Measurements from ENCODE around the gene PGA3.
"Not testable (repeated sequence)": the region's sequence is repeated elsewhere in the genome, so short reads cannot be mapped to it uniquely, and the experiment has no call there.

Gene PGA3

GRCh38 chr11:61231585-61231984 is 28.3 kb downstream of the PGA3 start:
- not testable (repeated sequence) for H3K9me3 ChIP-seq (ENCODE audit: control insufficient read depth, insufficient read depth, low read length); H3K4me1 ChIP-seq (ENCODE audit: control insufficient read depth, insufficient read depth, low read length); H3K36me3 ChIP-seq (ENCODE audit: control insufficient read depth, insufficient read depth, low read length); H3K9ac ChIP-seq (ENCODE audit: low read depth, low read length); H3K4me3 ChIP-seq (ENCODE audit: low read depth, low read length); H3K27ac ChIP-seq (ENCODE audit: low read depth, low read length); H3K27me3 ChIP-seq (ENCODE audit: control insufficient read depth, insufficient read depth, low read length)

- not testable (repeated sequence) for H3K4me3 ChIP-seq (ENCODE audit: low read depth, low read length); H3K27me3 ChIP-seq (ENCODE audit: control insufficient read depth, insufficient read depth, low read length); H3K27ac ChIP-seq (ENCODE audit: low read depth, low read length); H3K9ac ChIP-seq (ENCODE audit: low read depth, low read length); H3K4me1 ChIP-seq (ENCODE audit: control insufficient read depth, insufficient read depth, low read length); H3K36me3 ChIP-seq (ENCODE audit: control insufficient read depth, insufficient read depth, low read length); H3K9me3 ChIP-seq (ENCODE audit: control insufficient read depth, insufficient read depth, low read length)
These were observed 29.3 kb downstream of the PGA3 start for GRCh38 chr11:61232548-61233145.

- H3K4me1 ChIP-seq (ENCODE audit: control insufficient read depth, insufficient read depth, low read length); H3K36me3 ChIP-seq (ENCODE audit: control insufficient read depth, insufficient read depth, low read length); H3K9me3 ChIP-seq (ENCODE audit: control insufficient read depth, insufficient read depth, low read length); H3K27me3 ChIP-seq (ENCODE audit: control insufficient read depth, insufficient read depth, low read length); H3K9ac ChIP-seq (ENCODE audit: low read depth, low read length); H3K27ac ChIP-seq (ENCODE audit: low read depth, low read length); H3K4me3 ChIP-seq (ENCODE audit: low read depth, low read length): not testable (repeated sequence)
These were observed 33.8 kb downstream of the PGA3 start for GRCh38 chr11:61237130-61237529.

- not testable (repeated sequence) for H3K27me3 ChIP-seq (ENCODE audit: control insufficient read depth, insufficient read depth, low read length); H3K4me3 ChIP-seq (ENCODE audit: low read depth, low read length); H3K4me1 ChIP-seq (ENCODE audit: control insufficient read depth, insufficient read depth, low read length); H3K9me3 ChIP-seq (ENCODE audit: control insufficient read depth, insufficient read depth, low read length); H3K27ac ChIP-seq (ENCODE audit: low read depth, low read length); H3K36me3 ChIP-seq (ENCODE audit: control insufficient read depth, insufficient read depth, low read length); H3K9ac ChIP-seq (ENCODE audit: low read depth, low read length)
These were observed 37.0 kb downstream of the PGA3 start for GRCh38 chr11:61240288-61240687.

- H3K9me3 ChIP-seq (ENCODE audit: control insufficient read depth, insufficient read depth, low read length); H3K27ac ChIP-seq (ENCODE audit: low read depth, low read length); H3K4me1 ChIP-seq (ENCODE audit: control insufficient read depth, insufficient read depth, low read length); H3K4me3 ChIP-seq (ENCODE audit: low read depth, low read length); H3K27me3 ChIP-seq (ENCODE audit: control insufficient read depth, insufficient read depth, low read length); H3K9ac ChIP-seq (ENCODE audit: low read depth, low read length); H3K36me3 ChIP-seq (ENCODE audit: control insufficient read depth, insufficient read depth, low read length): not testable (repeated sequence)
These were observed 37.6 kb downstream of the PGA3 start, which contains the start of gene PGA5 for GRCh38 chr11:61240875-61241274. TSS of gene PGA5 (plus strand) at chr11:61241175. CDS start at chr11:61241227, 52 bp downstream.

- H3K27me3 ChIP-seq (ENCODE audit: control insufficient read depth, insufficient read depth, low read length); H3K36me3 ChIP-seq (ENCODE audit: control insufficient read depth, insufficient read depth, low read length); H3K9me3 ChIP-seq (ENCODE audit: control insufficient read depth, insufficient read depth, low read length); H3K4me1 ChIP-seq (ENCODE audit: control insufficient read depth, insufficient read depth, low read length); H3K4me3 ChIP-seq (ENCODE audit: low read depth, low read length); H3K9ac ChIP-seq (ENCODE audit: low read depth, low read length); H3K27ac ChIP-seq (ENCODE audit: low read depth, low read length): not testable (repeated sequence)
These were observed 38.2 kb downstream of the PGA3 start for GRCh38 chr11:61241526-61241925.

- H3K27ac ChIP-seq (ENCODE audit: low read depth, low read length) = not testable (repeated sequence)
These were observed 42.1 kb downstream of the PGA3 start for GRCh38 chr11:61245284-61245964.

GRCh38 chr11:61248071-61248470 is 44.8 kb downstream of the PGA3 start:
- H3K9ac ChIP-seq (ENCODE audit: low read depth, low read length); H3K4me1 ChIP-seq (ENCODE audit: control insufficient read depth, insufficient read depth, low read length); H3K4me3 ChIP-seq (ENCODE audit: low read depth, low read length); H3K27me3 ChIP-seq (ENCODE audit: control insufficient read depth, insufficient read depth, low read length); H3K27ac ChIP-seq (ENCODE audit: low read depth, low read length); H3K9me3 ChIP-seq (ENCODE audit: control insufficient read depth, insufficient read depth, low read length); H3K36me3 ChIP-seq (ENCODE audit: control insufficient read depth, insufficient read depth, low read length): not testable (repeated sequence)

More at GRCh38 chr11:61245284-61245964, 42.1 kb downstream of the PGA3 start:
- H3K9ac ChIP-seq (ENCODE audit: low read depth, low read length); H3K9me3 ChIP-seq (ENCODE audit: control insufficient read depth, insufficient read depth, low read length); H3K27me3 ChIP-seq (ENCODE audit: control insufficient read depth, insufficient read depth, low read length); H3K36me3 ChIP-seq (ENCODE audit: control insufficient read depth, insufficient read depth, low read length); H3K4me1 ChIP-seq (ENCODE audit: control insufficient read depth, insufficient read depth, low read length); H3K4me3 ChIP-seq (ENCODE audit: low read depth, low read length): not testable (repeated sequence)

GRCh38 chr11:61249201-61249600 is 45.9 kb downstream of the PGA3 start:
- not testable (repeated sequence) for H3K27me3 ChIP-seq (ENCODE audit: control insufficient read depth, insufficient read depth, low read length); H3K9me3 ChIP-seq (ENCODE audit: control insufficient read depth, insufficient read depth, low read length); H3K4me1 ChIP-seq (ENCODE audit: control insufficient read depth, insufficient read depth, low read length); H3K4me3 ChIP-seq (ENCODE audit: low read depth, low read length); H3K9ac ChIP-seq (ENCODE audit: low read depth, low read length); H3K27ac ChIP-seq (ENCODE audit: low read depth, low read length); H3K36me3 ChIP-seq (ENCODE audit: control insufficient read depth, insufficient read depth, low read length)

- H3K27me3 ChIP-seq (ENCODE audit: control insufficient read depth, insufficient read depth, low read length); H3K27ac ChIP-seq (ENCODE audit: low read depth, low read length); H3K4me3 ChIP-seq (ENCODE audit: low read depth, low read length); H3K9ac ChIP-seq (ENCODE audit: low read depth, low read length); H3K36me3 ChIP-seq (ENCODE audit: control insufficient read depth, insufficient read depth, low read length); H3K4me1 ChIP-seq (ENCODE audit: control insufficient read depth, insufficient read depth, low read length); H3K9me3 ChIP-seq (ENCODE audit: control insufficient read depth, insufficient read depth, low read length): not testable (repeated sequence)
These were observed 47.8 kb downstream of the PGA3 start for GRCh38 chr11:61250796-61251765.

GRCh38 chr11:61252332-61252731 is 49.0 kb downstream of the PGA3 start:
- H3K27me3 ChIP-seq (ENCODE audit: control insufficient read depth, insufficient read depth, low read length); H3K36me3 ChIP-seq (ENCODE audit: control insufficient read depth, insufficient read depth, low read length); H3K9me3 ChIP-seq (ENCODE audit: control insufficient read depth, insufficient read depth, low read length); H3K4me3 ChIP-seq (ENCODE audit: low read depth, low read length); H3K4me1 ChIP-seq (ENCODE audit: control insufficient read depth, insufficient read depth, low read length); H3K9ac ChIP-seq (ENCODE audit: low read depth, low read length); H3K27ac ChIP-seq (ENCODE audit: low read depth, low read length): not testable (repeated sequence)

Measured in HUES48 (cell line).